Neural cell (in vitro differentiated cells): ENCODE measurements around the gene KLHL10. TPM values are rescaled to one million over a fixed set of nuclear protein-coding genes. Genes with fewer than 3 reads are reported as not detected.

ENCODE experiments used
- H2AFZ ChIP-seq: fragments of 200-600, 300-800 bp; sonication (generic), shearing (Covaris generic); 2 replicates; pipeline ENCODE4 v1.6.0; 2014; ENCODE audit warnings: low read depth, mild to moderate bottlenecking, antibody characterized with exemption, low read length, moderate library complexity
- H3F3A ChIP-seq: fragments of 200-600 bp; shearing (Covaris generic); 2 replicates; pipeline ENCODE4 v1.6.1; 2016; ENCODE audit warnings: mild to moderate bottlenecking, moderate library complexity, mixed read lengths, antibody characterized with exemption, low read length; ENCODE audit not compliant: insufficient read depth, poor library complexity, severe bottlenecking
- H3K27ac ChIP-seq: fragments of 200-600, 300-800 bp; sonication (generic), shearing (Covaris generic); 2 replicates; pipeline ENCODE4 v1.5.1; 2014; ENCODE audit warnings: mild to moderate bottlenecking, low read length, moderate library complexity
- H3K27me3 ChIP-seq: fragments of 300-800, 200-600 bp; sonication (generic), shearing (Covaris generic); 2 replicates; pipeline ENCODE4 v1.6.0; 2014; ENCODE audit warnings: mild to moderate bottlenecking, low read depth, low read length, moderate library complexity; ENCODE audit not compliant: insufficient read depth
- H3K36me3 ChIP-seq: fragments of 300-800, 200-600 bp; sonication (generic), shearing (Covaris generic); 2 replicates; pipeline ENCODE4 v1.5.1; 2014; ENCODE audit warnings: mild to moderate bottlenecking, antibody characterized with exemption, low read length, moderate library complexity; ENCODE audit not compliant: insufficient read depth
- H3K4me2 ChIP-seq: fragments of 300-800, 200-600 bp; sonication (generic), shearing (Covaris generic); 2 replicates; pipeline ENCODE4 v1.6.0; 2014; ENCODE audit warnings: mild to moderate bottlenecking, low read length
- H3K4me3 ChIP-seq: fragments of 300-800, 200-600 bp; sonication (generic), shearing (Covaris generic); 2 replicates; pipeline ENCODE4 v1.5.1; 2014; ENCODE audit warnings: mild to moderate bottlenecking, low read length, moderate library complexity
- H3K79me2 ChIP-seq: fragments of 200-600 bp; shearing (Covaris generic); replicated peaks from 2 replicates; pipeline ENCODE4 v1.6.0; 2014; ENCODE audit warnings: mild to moderate bottlenecking, low read length, moderate library complexity; ENCODE audit not compliant: insufficient read depth
- H3K9ac ChIP-seq: fragments of 300-800, 200-600 bp; sonication (generic), shearing (Covaris generic); 2 replicates; pipeline ENCODE4 v1.6.1; 2016; ENCODE audit warnings: mild to moderate bottlenecking, low read length, mixed read lengths
- H3K9me2 ChIP-seq: fragments of 200-600 bp; shearing (Covaris generic); 2 replicates; pipeline ENCODE4 v1.6.1; 2016; ENCODE audit warnings: mild to moderate bottlenecking, low read length, mixed read lengths; ENCODE audit not compliant: insufficient read depth
- H3K9me3 ChIP-seq: fragments of 200-600, 300-800 bp; sonication (generic), shearing (Covaris generic); 2 replicates; pipeline ENCODE4 v1.6.1; 2016; ENCODE audit warnings: mild to moderate bottlenecking, mixed run types, low read length, moderate library complexity, mixed read lengths
- H4K20me1 ChIP-seq: fragments of 200-600 bp; shearing (Covaris generic); 2 replicates; pipeline ENCODE4 v1.6.1; 2016; ENCODE audit warnings: mild to moderate bottlenecking, mixed run types; ENCODE audit not compliant: insufficient read depth
- EP300 ChIP-seq: fragments of 450-650 bp; conservative IDR thresholded peaks from 2 replicates; pipeline ENCODE4 v1.6.1; 2014; ENCODE audit warnings: antibody characterized with exemption, mild to moderate bottlenecking, moderate library complexity; ENCODE audit not compliant: poor library complexity, severe bottlenecking
- EZH2 ChIP-seq: fragments of 200-600, 300-800 bp; shearing (Covaris generic), sonication (generic); IDR thresholded peaks from 2 replicates; pipeline ENCODE4 v1.6.1; 2014; ENCODE audit warnings: antibody characterized with exemption, low read length, borderline replicate concordance, mild to moderate bottlenecking; ENCODE audit not compliant: insufficient read depth, poor library complexity, severe bottlenecking
- MXI1 ChIP-seq: fragments of 450-650 bp; conservative IDR thresholded peaks from 2 replicates; pipeline ENCODE4 v1.6.1; 2014; ENCODE audit warnings: antibody characterized with exemption, mild to moderate bottlenecking; ENCODE audit not compliant: poor library complexity, severe bottlenecking
- POLR2AphosphoS5 ChIP-seq: IDR thresholded peaks from 2 replicates; pipeline ENCODE4 v1.6.1; 2012
- RAD21 ChIP-seq: fragments of 450-650 bp; conservative IDR thresholded peaks from 2 replicates; pipeline ENCODE4 v1.6.1; 2014; ENCODE audit warnings: antibody characterized with exemption, mild to moderate bottlenecking, moderate library complexity
- SMC3 ChIP-seq: fragments of 450-650 bp; conservative IDR thresholded peaks from 2 replicates; pipeline ENCODE4 v1.6.1; 2014; ENCODE audit warnings: antibody characterized with exemption, mild to moderate bottlenecking, moderate library complexity; ENCODE audit not compliant: poor library complexity
- TAF1 ChIP-seq: IDR thresholded peaks from 2 replicates; pipeline ENCODE4 v1.6.1; 2012; ENCODE audit warnings: low read depth
- polyA plus RNA-seq: library from polyadenylated mRNA; depleted of rRNA; stranded (reverse); fragments of >200 nt; gene quantifications from 2 replicates; pipeline ENCODE4 v1.2.3, GENCODE V29; 2014
- TF ChIP-seq, protein P1 (sequence below): fragments of 450-650 bp; IDR thresholded peaks from 2 replicates; pipeline ENCODE4 v1.5.1; 2014; ENCODE audit warnings: antibody characterized with exemption, mild to moderate bottlenecking, moderate library complexity; ENCODE audit not compliant: poor library complexity, severe bottlenecking
- TF ChIP-seq, protein P2 (sequence below): IDR thresholded peaks from 2 replicates; pipeline ENCODE4 v1.6.1; 2012; ENCODE audit warnings: borderline replicate concordance

The KLHL10 gene
- polyA plus RNA-seq, 1 donor from 2014 or later = not detected

GRCh38 chr17:41801374-41802271 lies 36.0 kb upstream of the KLHL10 start:
- TF ChIP-seq SMC3 = peak; percentile 91
- TF ChIP-seq POLR2AphosphoS5 = no peak
- no peak for TF ChIP-seq MXI1
- TF ChIP-seq, protein P1, sequence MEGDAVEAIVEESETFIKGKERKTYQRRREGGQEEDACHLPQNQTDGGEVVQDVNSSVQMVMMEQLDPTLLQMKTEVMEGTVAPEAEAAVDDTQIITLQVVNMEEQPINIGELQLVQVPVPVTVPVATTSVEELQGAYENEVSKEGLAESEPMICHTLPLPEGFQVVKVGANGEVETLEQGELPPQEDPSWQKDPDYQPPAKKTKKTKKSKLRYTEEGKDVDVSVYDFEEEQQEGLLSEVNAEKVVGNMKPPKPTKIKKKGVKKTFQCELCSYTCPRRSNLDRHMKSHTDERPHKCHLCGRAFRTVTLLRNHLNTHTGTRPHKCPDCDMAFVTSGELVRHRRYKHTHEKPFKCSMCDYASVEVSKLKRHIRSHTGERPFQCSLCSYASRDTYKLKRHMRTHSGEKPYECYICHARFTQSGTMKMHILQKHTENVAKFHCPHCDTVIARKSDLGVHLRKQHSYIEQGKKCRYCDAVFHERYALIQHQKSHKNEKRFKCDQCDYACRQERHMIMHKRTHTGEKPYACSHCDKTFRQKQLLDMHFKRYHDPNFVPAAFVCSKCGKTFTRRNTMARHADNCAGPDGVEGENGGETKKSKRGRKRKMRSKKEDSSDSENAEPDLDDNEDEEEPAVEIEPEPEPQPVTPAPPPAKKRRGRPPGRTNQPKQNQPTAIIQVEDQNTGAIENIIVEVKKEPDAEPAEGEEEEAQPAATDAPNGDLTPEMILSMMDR = peak; percentile 89
- no peak for TF ChIP-seq EP300
- TF ChIP-seq EZH2 = no peak
- TF ChIP-seq RAD21 = peak; percentile 79
- TF ChIP-seq, protein P2, sequence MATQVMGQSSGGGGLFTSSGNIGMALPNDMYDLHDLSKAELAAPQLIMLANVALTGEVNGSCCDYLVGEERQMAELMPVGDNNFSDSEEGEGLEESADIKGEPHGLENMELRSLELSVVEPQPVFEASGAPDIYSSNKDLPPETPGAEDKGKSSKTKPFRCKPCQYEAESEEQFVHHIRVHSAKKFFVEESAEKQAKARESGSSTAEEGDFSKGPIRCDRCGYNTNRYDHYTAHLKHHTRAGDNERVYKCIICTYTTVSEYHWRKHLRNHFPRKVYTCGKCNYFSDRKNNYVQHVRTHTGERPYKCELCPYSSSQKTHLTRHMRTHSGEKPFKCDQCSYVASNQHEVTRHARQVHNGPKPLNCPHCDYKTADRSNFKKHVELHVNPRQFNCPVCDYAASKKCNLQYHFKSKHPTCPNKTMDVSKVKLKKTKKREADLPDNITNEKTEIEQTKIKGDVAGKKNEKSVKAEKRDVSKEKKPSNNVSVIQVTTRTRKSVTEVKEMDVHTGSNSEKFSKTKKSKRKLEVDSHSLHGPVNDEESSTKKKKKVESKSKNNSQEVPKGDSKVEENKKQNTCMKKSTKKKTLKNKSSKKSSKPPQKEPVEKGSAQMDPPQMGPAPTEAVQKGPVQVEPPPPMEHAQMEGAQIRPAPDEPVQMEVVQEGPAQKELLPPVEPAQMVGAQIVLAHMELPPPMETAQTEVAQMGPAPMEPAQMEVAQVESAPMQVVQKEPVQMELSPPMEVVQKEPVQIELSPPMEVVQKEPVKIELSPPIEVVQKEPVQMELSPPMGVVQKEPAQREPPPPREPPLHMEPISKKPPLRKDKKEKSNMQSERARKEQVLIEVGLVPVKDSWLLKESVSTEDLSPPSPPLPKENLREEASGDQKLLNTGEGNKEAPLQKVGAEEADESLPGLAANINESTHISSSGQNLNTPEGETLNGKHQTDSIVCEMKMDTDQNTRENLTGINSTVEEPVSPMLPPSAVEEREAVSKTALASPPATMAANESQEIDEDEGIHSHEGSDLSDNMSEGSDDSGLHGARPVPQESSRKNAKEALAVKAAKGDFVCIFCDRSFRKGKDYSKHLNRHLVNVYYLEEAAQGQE = peak; percentile 72
- TF ChIP-seq TAF1 = no peak
- no peak overlapping the region for H3K4me3 ChIP-seq
- H3K27me3 ChIP-seq = no peaks in the 10 kb centered on the region
- no peak overlapping the region for H3K4me2 ChIP-seq
- no peaks in the 10 kb centered on the region for H3K9me2 ChIP-seq
- H3K9me3 ChIP-seq = no peaks in the 10 kb centered on the region
- no peak overlapping the region for H3K27ac ChIP-seq
- H3K79me2 ChIP-seq = no peaks in the 10 kb centered on the region
- H3F3A ChIP-seq = no peaks in the 10 kb centered on the region
- no peak overlapping the region for H2AFZ ChIP-seq
- no peaks in the 10 kb centered on the region for H4K20me1 ChIP-seq
- no peak overlapping the region for H3K9ac ChIP-seq
- H3K36me3 ChIP-seq = no peaks in the 10 kb centered on the region

GRCh38 chr17:41803049-41804020 lies 34.3 kb upstream of the KLHL10 start:
- no peaks in the 10 kb centered on the region for H3K27me3 ChIP-seq
- H3K4me2 ChIP-seq = no peak overlapping the region
- no peaks in the 10 kb centered on the region for H3K79me2 ChIP-seq
- H3F3A ChIP-seq = no peaks in the 10 kb centered on the region
- H3K9me3 ChIP-seq = no peaks in the 10 kb centered on the region
- H3K27ac ChIP-seq = no peak overlapping the region
- H3K36me3 ChIP-seq = no peaks in the 10 kb centered on the region
- no peak overlapping the region for H2AFZ ChIP-seq
- H3K9me2 ChIP-seq = no peaks in the 10 kb centered on the region
- H3K4me3 ChIP-seq = no peak overlapping the region
- no peaks in the 10 kb centered on the region for H4K20me1 ChIP-seq
- TF ChIP-seq POLR2AphosphoS5 = no peak
- TF ChIP-seq RAD21 = no peak
- no peak overlapping the region for H3K9ac ChIP-seq
